HepG2 (cell line): Measurements from ENCODE around the gene GSTK1. TPM values are rescaled to one million over a fixed set of nuclear protein-coding genes. Genes with fewer than 3 reads are reported as not detected.

Experiments used
- ATAC-seq: fragments of 200-7000 bp; cut with Tn5 transposase; 3 replicates; pipeline ENCODE4 v1.9.1; 2020; ENCODE audit warnings: mild to moderate bottlenecking, moderate library complexity
- BruUV-seq: library from RNA; stranded (reverse); fragments of 400-500 nt; replicated peaks from 2 replicates; lab custom pipeline; 2021; lab: Mats Ljungman, UMichigan
- CTCF ChIA-PET: fragments of 300-600 bp; formaldehyde crosslinking; extraction: SDS; loops from one replicate; lab custom pipeline; 2021; ENCODE audit warnings: low total read pairs, inconsistent platforms, low intra/inter-chr PET ratio; lab: Yijun Ruan, JAX
- POLR2A ChIA-PET: fragments of 350-600 bp; sonication (Branson Sonifier 250); formaldehyde crosslinking; loops from one replicate; lab custom pipeline; 2020; ENCODE audit warnings: antibody characterized with exemption, inconsistent platforms; lab: Yijun Ruan, JAX
- DNase-seq: peaks from one replicate; pipeline ENCODE4 v3.0.0-alpha.2; 2015; ENCODE audit warnings: low spot score
- FAIRE-seq: peaks from 3 replicates; lab custom pipeline; 2011; peaks lifted over from hg19 to GRCh38; lab: Jason Lieb, UNC
- H2AFZ ChIP-seq: one replicate; pipeline ENCODE4 v1.6.1; 2011; ENCODE audit warnings: low read length, inconsistent platforms
- H3K27ac ChIP-seq: fragments of 300-600 bp; 3 replicates; pipeline ENCODE4 v1.8.0; 2011; ENCODE audit warnings: mixed run types, mild to moderate bottlenecking, mixed read lengths, low read length, inconsistent platforms; ENCODE audit not compliant: insufficient read depth; ENCODE audit errors: extremely low read length
- H3K27me3 ChIP-seq, 2 experiments: fragments of 200-600 bp in 1 of 2; 2 replicates in 1 of 2; 3 replicates in 1 of 2; pipeline versions ENCODE4 v1.6.0 to v1.8.0; 2011; ENCODE audit warnings: low read length in 2 of 2, mild to moderate bottlenecking in 2 of 2, moderate library complexity in 2 of 2, inconsistent platforms in 1 of 2; ENCODE audit not compliant: insufficient read depth in 2 of 2, control insufficient read depth in 1 of 2
- H3K36me3 ChIP-seq, 2 experiments: fragments of 200-600 bp in 1 of 2; replicated peaks in 1 of 2; 2 replicates in 1 of 2; 3 replicates in 1 of 2; pipeline versions ENCODE4 v1.5.1 to v1.8.0; 2011; ENCODE audit warnings: low read length in 2 of 2, inconsistent platforms in 1 of 2; ENCODE audit not compliant: insufficient read depth in 2 of 2, control insufficient read depth in 1 of 2
- H3K4me1 ChIP-seq: 2 replicates; pipeline ENCODE4 v1.5.1; 2012; ENCODE audit warnings: low read length, inconsistent platforms; ENCODE audit not compliant: insufficient read depth
- H3K4me2 ChIP-seq: 2 replicates; pipeline ENCODE4 v1.6.0; 2011; ENCODE audit warnings: low read depth, low read length, inconsistent platforms
- H3K4me3 ChIP-seq, 3 experiments: fragments of 200-600 bp in 1 of 3; sonication (generic), shearing (Covaris generic) in 1 of 3; replicated peaks in 1 of 3; 2 replicates each; pipeline ENCODE4 v1.5.1; 2011 to 2016; ENCODE audit warnings: low read length in 3 of 3, inconsistent platforms in 2 of 3, low read depth in 2 of 3, mild to moderate bottlenecking in 2 of 3, control low read depth in 1 of 3, mixed read lengths in 1 of 3; ENCODE audit not compliant: insufficient read depth in 1 of 3
- H3K79me2 ChIP-seq: one replicate; pipeline ENCODE4 v1.6.1; 2011; ENCODE audit warnings: low read length, inconsistent platforms; ENCODE audit not compliant: insufficient read depth
- H3K9ac ChIP-seq: 2 replicates; pipeline ENCODE4 v1.6.0; 2011; ENCODE audit warnings: mild to moderate bottlenecking, low read depth, low read length, inconsistent platforms; ENCODE audit not compliant: insufficient read depth
- H3K9me3 ChIP-seq: 2 replicates; pipeline ENCODE4 v1.5.1; 2012; ENCODE audit warnings: mild to moderate bottlenecking, low read length
- H4K20me1 ChIP-seq: 2 replicates; pipeline ENCODE4 v1.6.0; 2011; ENCODE audit warnings: inconsistent platforms, mild to moderate bottlenecking, low read length, moderate library complexity; ENCODE audit not compliant: insufficient read depth
- ADNP ChIP-seq: sonication (generic); formaldehyde crosslinking; IDR thresholded peaks from 2 replicates; pipeline ENCODE4 v1.4.0; 2020; ENCODE audit warnings: missing genetic modification reagents
- FIP1L1 ChIP-seq: fragments of 200-400 bp; formaldehyde crosslinking; IDR thresholded peaks from 2 replicates; pipeline ENCODE4 v1.6.1; 2018; ENCODE audit warnings: low read depth, mild to moderate bottlenecking, low read length, moderate library complexity, borderline replicate concordance; ENCODE audit not compliant: insufficient read depth
- HMGA1 ChIP-seq: sonication (generic); formaldehyde crosslinking; conservative IDR thresholded peaks from 2 replicates; pipeline ENCODE4 v1.4.0; 2020; ENCODE audit warnings: missing genetic modification reagents
- MATR3 ChIP-seq: sonication (generic); formaldehyde crosslinking; IDR thresholded peaks from 2 replicates; pipeline ENCODE4 v1.4.0; 2020; ENCODE audit warnings: missing genetic modification reagents
- MXD4 ChIP-seq: IDR thresholded peaks from 2 replicates; pipeline ENCODE4 v1.6.1; 2016; ENCODE audit warnings: mild to moderate bottlenecking, missing biosample characterization, missing genetic modification reagents
- NFKBIZ ChIP-seq: IDR thresholded peaks from 2 replicates; pipeline ENCODE4 v1.6.1; 2018; ENCODE audit warnings: missing genetic modification reagents, missing compliant biosample characterization
- RELA ChIP-seq: sonication (generic); formaldehyde crosslinking; IDR thresholded peaks from 2 replicates; pipeline ENCODE4 v1.4.0; 2020; ENCODE audit warnings: missing genetic modification reagents
- SMAD3 ChIP-seq: sonication (generic); formaldehyde crosslinking; IDR thresholded peaks from 2 replicates; pipeline ENCODE4 v1.4.0; 2020; ENCODE audit warnings: missing genetic modification reagents
- SMARCE1 ChIP-seq: fragments of 450-650 bp; IDR thresholded peaks from 2 replicates; pipeline ENCODE4 v1.6.1; 2017; ENCODE audit warnings: borderline replicate concordance
- SP1 ChIP-seq, 2 experiments: fragments of 450-650 bp in 1 of 2; sonication (generic) in 1 of 2; formaldehyde crosslinking in 1 of 2; IDR thresholded peaks; 2 replicates each; pipeline versions ENCODE4 v1.4.0 to v1.6.1; 2016 to 2020; ENCODE audit warnings: missing genetic modification reagents in 1 of 2
- TEAD2 ChIP-seq: sonication (generic); formaldehyde crosslinking; IDR thresholded peaks from 2 replicates; pipeline ENCODE4 v1.9.0; 2021; ENCODE audit warnings: missing genetic modification reagents
- ZFP36L1 ChIP-seq: sonication (generic); formaldehyde crosslinking; IDR thresholded peaks from 2 replicates; pipeline ENCODE4 v1.8.0; 2022; ENCODE audit warnings: mild to moderate bottlenecking, missing genetic modification reagents, moderate library complexity
- ZMYM4 ChIP-seq: sonication (generic); formaldehyde crosslinking; IDR thresholded peaks from 2 replicates; pipeline ENCODE4 v1.8.1; 2023; ENCODE audit warnings: mild to moderate bottlenecking, missing genetic modification reagents
- ZNF569 ChIP-seq: sonication (generic); formaldehyde crosslinking; IDR thresholded peaks from 2 replicates; pipeline ENCODE4 v1.5.0; 2020; ENCODE audit warnings: mild to moderate bottlenecking, missing genetic modification reagents, moderate library complexity, borderline replicate concordance
- ZNF816 ChIP-seq: sonication (generic); formaldehyde crosslinking; IDR thresholded peaks from 2 replicates; pipeline ENCODE4 v1.8.0; 2022; ENCODE audit warnings: missing genetic modification reagents, mild to moderate bottlenecking, borderline replicate concordance
- WGBS: methylation state at CpG from one replicate; pipeline ENCODE4 v1.1.6; 2017; ENCODE audit warnings: low lambda C conversion rate; 5-methylcytosine and 5-hydroxymethylcytosine counted together
- in situ Hi-C: cut with HindIII; loops from 2 replicates; pipeline ENCODE4 v1.10.0; 2017; ENCODE audit warnings: low pct_unique_long_range_greater_than_20kb; ENCODE audit not compliant: extremely low pct_ligation_motif_present
- intact Hi-C: fragments of 100-400 bp; cut with micrococcal nuclease; formaldehyde crosslinking; loops from one replicate; pipeline ENCODE4 v1.10.0; 2022; ENCODE audit not compliant: unreplicated experiment
- polyA plus RNA-seq, 8 experiments: library from polyadenylated mRNA; depleted of rRNA in 3 of 8; stranded (reverse) in 7 of 8; unstranded in 1 of 8; fragments of >200 nt; fragmentation: Illumina TruSeq in 4 of 8; extraction: Trizol in 4 of 8; gene quantifications; 2 replicates each; pipeline versions ENCODE4 v1.2.1 to v1.2.3, GENCODE V29; 2011 to 2016; ENCODE audit warnings: low read depth in 4 of 8, missing spikeins in 1 of 8, mixed read lengths in 1 of 8; ENCODE audit not compliant: insufficient read depth in 1 of 8
- total RNA-seq, 5 experiments: library from RNA; depleted of rRNA; stranded (reverse); fragments of >200 nt; fragmentation: Illumina TruSeq; extraction: Trizol; gene quantifications; 2 replicates each; pipeline ENCODE4 v1.2.3, GENCODE V29; 2016; ENCODE audit warnings: low read depth in 1 of 5
- TF ChIP-seq, protein P1 (sequence below): sonication (generic); formaldehyde crosslinking; IDR thresholded peaks from 2 replicates; pipeline ENCODE4 v1.5.0; 2020; ENCODE audit warnings: mild to moderate bottlenecking, missing genetic modification reagents
- TF ChIP-seq, protein P2 (sequence below): sonication (generic); formaldehyde crosslinking; IDR thresholded peaks from 2 replicates; pipeline ENCODE4 v1.8.1; 2022; ENCODE audit warnings: mild to moderate bottlenecking, missing genetic modification reagents
- TF ChIP-seq, protein P3 (sequence below): sonication (generic); formaldehyde crosslinking; IDR thresholded peaks from 2 replicates; pipeline ENCODE4 v1.4.0; 2020; ENCODE audit warnings: missing genetic modification reagents

GSTK1 gene
- total and polyA plus RNA-seq, 2 of the 13 experiments (the other 11 are each of a cell fraction or from before 2014, with no cell fraction given) = 64.6 to 92.1 TPM

DNA sequence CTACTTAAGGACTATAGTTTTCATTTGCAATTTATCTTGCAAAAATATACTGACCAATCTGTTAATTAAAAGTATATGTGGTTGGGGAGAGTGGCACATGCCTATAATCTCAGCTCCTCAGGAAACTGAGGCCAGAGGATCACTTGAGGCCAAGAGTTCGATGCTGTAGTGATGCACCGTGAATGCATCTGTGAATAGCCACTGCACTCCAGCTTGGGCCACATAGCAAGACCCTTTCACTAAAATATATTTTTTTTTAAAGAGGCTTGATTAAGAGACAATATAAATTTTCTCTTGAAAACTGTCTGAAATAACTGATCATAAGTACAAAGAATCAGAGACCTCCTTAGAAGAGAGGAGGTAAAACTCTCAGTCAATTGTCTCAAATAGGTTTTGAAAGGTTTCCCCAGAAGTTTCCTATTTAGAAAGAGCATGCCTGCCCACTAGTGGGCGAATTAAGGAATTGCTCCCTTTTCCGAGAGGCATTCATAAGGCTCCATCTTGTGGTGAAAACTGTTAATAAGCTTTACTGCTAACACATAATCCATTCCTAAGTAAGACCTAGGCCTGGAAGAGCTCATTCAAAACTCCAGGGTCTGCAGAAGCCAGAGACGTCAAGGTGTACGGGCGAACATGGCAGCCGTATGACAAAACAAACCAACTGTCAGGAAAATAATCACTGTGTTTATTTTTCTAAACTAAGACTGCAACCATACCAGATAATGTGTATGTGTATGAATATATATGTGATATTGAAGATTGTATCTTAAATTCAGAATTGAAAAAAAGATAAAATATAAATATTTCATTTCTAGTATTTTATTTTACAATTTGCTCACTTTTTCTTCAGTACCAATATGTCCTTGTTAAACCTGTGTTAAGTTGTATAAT lies 48.2 kb upstream of the GSTK1 start:
- no peaks in the 10 kb centered on the region for H3K36me3 ChIP-seq
- no peak for TF ChIP-seq ZMYM4 (CRISPR knock-in tag)
- TF ChIP-seq, protein P1, sequence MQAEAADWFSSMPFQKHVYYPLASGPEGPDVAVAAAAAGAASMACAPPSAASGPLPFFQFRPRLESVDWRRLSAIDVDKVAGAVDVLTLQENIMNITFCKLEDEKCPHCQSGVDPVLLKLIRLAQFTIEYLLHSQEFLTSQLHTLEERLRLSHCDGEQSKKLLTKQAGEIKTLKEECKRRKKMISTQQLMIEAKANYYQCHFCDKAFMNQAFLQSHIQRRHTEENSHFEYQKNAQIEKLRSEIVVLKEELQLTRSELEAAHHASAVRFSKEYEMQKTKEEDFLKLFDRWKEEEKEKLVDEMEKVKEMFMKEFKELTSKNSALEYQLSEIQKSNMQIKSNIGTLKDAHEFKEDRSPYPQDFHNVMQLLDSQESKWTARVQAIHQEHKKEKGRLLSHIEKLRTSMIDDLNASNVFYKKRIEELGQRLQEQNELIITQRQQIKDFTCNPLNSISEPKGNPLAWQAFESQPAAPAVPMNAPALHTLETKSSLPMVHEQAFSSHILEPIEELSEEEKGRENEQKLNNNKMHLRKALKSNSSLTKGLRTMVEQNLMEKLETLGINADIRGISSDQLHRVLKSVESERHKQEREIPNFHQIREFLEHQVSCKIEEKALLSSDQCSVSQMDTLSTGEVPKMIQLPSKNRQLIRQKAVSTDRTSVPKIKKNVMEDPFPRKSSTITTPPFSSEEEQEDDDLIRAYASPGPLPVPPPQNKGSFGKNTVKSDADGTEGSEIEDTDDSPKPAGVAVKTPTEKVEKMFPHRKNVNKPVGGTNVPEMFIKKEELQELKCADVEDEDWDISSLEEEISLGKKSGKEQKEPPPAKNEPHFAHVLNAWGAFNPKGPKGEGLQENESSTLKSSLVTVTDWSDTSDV = no peak
- no peak for TF ChIP-seq RELA (CRISPR knock-in tag)
- TF ChIP-seq SMARCE1 = no peak
- TF ChIP-seq, protein P2, sequence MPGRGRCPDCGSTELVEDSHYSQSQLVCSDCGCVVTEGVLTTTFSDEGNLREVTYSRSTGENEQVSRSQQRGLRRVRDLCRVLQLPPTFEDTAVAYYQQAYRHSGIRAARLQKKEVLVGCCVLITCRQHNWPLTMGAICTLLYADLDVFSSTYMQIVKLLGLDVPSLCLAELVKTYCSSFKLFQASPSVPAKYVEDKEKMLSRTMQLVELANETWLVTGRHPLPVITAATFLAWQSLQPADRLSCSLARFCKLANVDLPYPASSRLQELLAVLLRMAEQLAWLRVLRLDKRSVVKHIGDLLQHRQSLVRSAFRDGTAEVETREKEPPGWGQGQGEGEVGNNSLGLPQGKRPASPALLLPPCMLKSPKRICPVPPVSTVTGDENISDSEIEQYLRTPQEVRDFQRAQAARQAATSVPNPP (CRISPR knock-in tag) = no peak
- TF ChIP-seq TEAD2 (CRISPR knock-in tag) = no peak
- no peak for TF ChIP-seq MXD4 (CRISPR knock-in tag)
- TF ChIP-seq ZNF569 (CRISPR knock-in tag) = no peak
- TF ChIP-seq SMAD3 (CRISPR knock-in tag) = 0 out of 2 replicates have a peak, but pooled peaks have one; percentile 51
- TF ChIP-seq SP1 (IDR thresholded peaks at IDR 0.05) = no peak
- TF ChIP-seq SP1 (CRISPR knock-in tag; IDR thresholded peaks at IDR 0.05) = no peak
- TF ChIP-seq FIP1L1 = no peak
- no peak for TF ChIP-seq ADNP (CRISPR knock-in tag)
- no peak for TF ChIP-seq ZFP36L1 (CRISPR knock-in tag)
- TF ChIP-seq, protein P3, sequence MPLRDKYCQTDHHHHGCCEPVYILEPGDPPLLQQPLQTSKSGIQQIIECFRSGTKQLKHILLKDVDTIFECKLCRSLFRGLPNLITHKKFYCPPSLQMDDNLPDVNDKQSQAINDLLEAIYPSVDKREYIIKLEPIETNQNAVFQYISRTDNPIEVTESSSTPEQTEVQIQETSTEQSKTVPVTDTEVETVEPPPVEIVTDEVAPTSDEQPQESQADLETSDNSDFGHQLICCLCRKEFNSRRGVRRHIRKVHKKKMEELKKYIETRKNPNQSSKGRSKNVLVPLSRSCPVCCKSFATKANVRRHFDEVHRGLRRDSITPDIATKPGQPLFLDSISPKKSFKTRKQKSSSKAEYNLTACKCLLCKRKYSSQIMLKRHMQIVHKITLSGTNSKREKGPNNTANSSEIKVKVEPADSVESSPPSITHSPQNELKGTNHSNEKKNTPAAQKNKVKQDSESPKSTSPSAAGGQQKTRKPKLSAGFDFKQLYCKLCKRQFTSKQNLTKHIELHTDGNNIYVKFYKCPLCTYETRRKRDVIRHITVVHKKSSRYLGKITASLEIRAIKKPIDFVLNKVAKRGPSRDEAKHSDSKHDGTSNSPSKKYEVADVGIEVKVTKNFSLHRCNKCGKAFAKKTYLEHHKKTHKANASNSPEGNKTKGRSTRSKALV = 0 out of 2 replicates have a peak, but pooled peaks have one; percentile 28
- no peak for TF ChIP-seq ZNF816 (CRISPR knock-in tag)
- 0 out of 2 replicates have a peak, but pooled peaks have one; percentile 29 for TF ChIP-seq NFKBIZ
- TF ChIP-seq HMGA1 (CRISPR knock-in tag) = no peak
- no peak for TF ChIP-seq MATR3 (CRISPR knock-in tag)

More for the DNA sequence above, 48.2 kb upstream of the GSTK1 start:
- H3K79me2 ChIP-seq = no peaks in the 10 kb centered on the region
- POLR2A ChIA-PET = interaction anchor here (0.7 kb wide), 1 partner anchor 48 kb away, joined by 3 read pairs; the partner anchor contains the start of gene GSTK1
- H3K9ac ChIP-seq = no peak overlapping the region
- H3K9me3 ChIP-seq = no peaks in the 10 kb centered on the region
- DNase-seq = peak; percentile 80
- CTCF ChIA-PET = interaction anchor here (0.6 to 5.3 kb wide), 7 partner anchors 84 to 361 kb away, joined by 3 to 178 read pairs (median 4); no protein-coding TSS in a partner anchor
- no peak overlapping the region for H2AFZ ChIP-seq
- 11% methylated on average over 8 of the region's 8 CpGs for WGBS
- no peaks in the 10 kb centered on the region for H4K20me1 ChIP-seq
- no peaks in the 10 kb centered on the region for H3K4me1 ChIP-seq
- intact Hi-C loops (loop anchor here (1.0 to 2.0 kb wide), 3 partner anchors 207 to 358 kb away; no protein-coding TSS in a partner anchor), in situ Hi-C loops (loop anchor here (5.0 to 10.0 kb wide), 2 partner anchors 208 to 340 kb away; no protein-coding TSS in a partner anchor)
- FAIRE-seq = peak; percentile 97
- ATAC-seq = peak; percentile 91
- no peak overlapping the region for H3K4me3 ChIP-seq
- H3K27me3 ChIP-seq = 0 out of 5 replicates have a peak, but pooled peaks cover 0 to 3% of the 10 kb centered on the region in 2 experiments
- BruUV-seq = no TSS peak
- H3K4me2 ChIP-seq = no peak overlapping the region
- no peak overlapping the region for H3K27ac ChIP-seq
